SK-N-SH (cell line): ENCODE measurements around the gene ADK. TPM values are rescaled to one million over a fixed set of nuclear protein-coding genes. Genes with fewer than 3 reads are reported as not detected.

Experiments
- CTCF ChIA-PET: fragments of 300-600, 350-600 bp; formaldehyde crosslinking; extraction: SDS; loops from one replicate; lab custom pipeline; 2021; lab: Yijun Ruan, JAX
- POLR2A ChIA-PET: fragments of 350-600 bp; sonication (Branson Sonifier 250); formaldehyde crosslinking; extraction: SDS; loops from one replicate; lab custom pipeline; 2020; ENCODE audit warnings: antibody characterized with exemption, inconsistent platforms; lab: Yijun Ruan, JAX
- DNase-seq: peaks from one replicate; pipeline ENCODE4 v3.0.0; 2012
- H2AFZ ChIP-seq: fragments of 200-600 bp; sonication (generic); 2 replicates; pipeline ENCODE4 v1.8.1; 2016; ENCODE audit warnings: antibody characterized with exemption, mild to moderate bottlenecking, low read depth
- H3F3A ChIP-seq: fragments of 200-600 bp; sonication (generic); replicated peaks from 2 replicates; pipeline ENCODE3; 2016; ENCODE audit warnings: antibody characterized with exemption, mild to moderate bottlenecking; ENCODE audit not compliant: insufficient read depth
- H3K27ac ChIP-seq, 2 experiments: fragments of 200-500 bp in 1 of 2; fragments of 200-600 bp in 1 of 2; sonication (Bioruptor generic) in 1 of 2; sonication (generic), shearing (Covaris generic) in 1 of 2; 2 replicates each; pipeline versions ENCODE4 v1.5.1 to v1.6.1; 2014 to 2016; ENCODE audit warnings: low read depth in 2 of 2, inconsistent platforms in 1 of 2, low read length in 1 of 2, mild to moderate bottlenecking in 1 of 2, mixed read lengths in 1 of 2
- H3K27me3 ChIP-seq: fragments of 200-600 bp; sonication (generic), shearing (Covaris generic); 2 replicates; pipeline ENCODE4 v1.6.1; 2016; ENCODE audit warnings: mixed run types; ENCODE audit not compliant: insufficient read depth
- H3K36me3 ChIP-seq, 2 experiments: fragments of 200-500 bp in 1 of 2; fragments of 200-600 bp in 1 of 2; sonication (Bioruptor generic) in 1 of 2; sonication (generic) in 1 of 2; replicated peaks in 1 of 2; 2 replicates each; pipeline versions ENCODE3 to v1.5.1; 2014 to 2016; ENCODE audit warnings: low read length in 1 of 2, mild to moderate bottlenecking in 1 of 2; ENCODE audit not compliant: insufficient read depth in 2 of 2, control insufficient read depth in 1 of 2
- H3K4me1 ChIP-seq, 2 experiments: fragments of 200-500 bp in 1 of 2; fragments of 200-600 bp in 1 of 2; sonication (Bioruptor generic) in 1 of 2; sonication (generic), shearing (Covaris generic) in 1 of 2; 2 replicates each; pipeline versions ENCODE4 v1.5.1 to v1.6.1; 2014 to 2016; ENCODE audit warnings: low read depth in 1 of 2, low read length in 1 of 2, mixed run types in 1 of 2; ENCODE audit not compliant: insufficient read depth in 2 of 2, control insufficient read depth in 1 of 2
- H3K4me2 ChIP-seq: fragments of 200-600 bp; sonication (generic), shearing (Covaris generic); 2 replicates; pipeline ENCODE4 v1.6.1; 2017; ENCODE audit warnings: mixed run types
- H3K4me3 ChIP-seq, 2 experiments: fragments of 200-500 bp in 1 of 2; fragments of 200-600 bp in 1 of 2; sonication (Bioruptor generic) in 1 of 2; sonication (generic), shearing (Covaris generic) in 1 of 2; 2 replicates each; pipeline versions ENCODE4 v1.5.1 to v1.8.1; 2014 to 2016; ENCODE audit warnings: low read depth in 2 of 2, inconsistent platforms in 1 of 2, low read length in 1 of 2, mild to moderate bottlenecking in 1 of 2, mixed read lengths in 1 of 2, moderate library complexity in 1 of 2
- H3K79me2 ChIP-seq: fragments of 200-600 bp; sonication (generic); 2 replicates; pipeline ENCODE4 v1.8.1; 2017; ENCODE audit warnings: mild to moderate bottlenecking; ENCODE audit not compliant: insufficient read depth
- H3K9ac ChIP-seq: fragments of 200-600 bp; sonication (generic); 2 replicates; pipeline ENCODE4 v1.6.1; 2017; ENCODE audit warnings: mixed run types
- H3K9me2 ChIP-seq: fragments of 200-600 bp; sonication (generic); 2 replicates; pipeline ENCODE4 v1.6.1; 2017; ENCODE audit warnings: mixed run types
- H3K9me3 ChIP-seq: fragments of 200-600 bp; sonication (generic); 2 replicates; pipeline ENCODE4 v1.6.1; 2017; ENCODE audit warnings: mixed run types, mild to moderate bottlenecking, moderate library complexity
- H4K20me1 ChIP-seq: fragments of 200-600 bp; sonication (generic); 2 replicates; pipeline ENCODE4 v1.6.1; 2017; ENCODE audit warnings: mild to moderate bottlenecking, mixed run types; ENCODE audit not compliant: insufficient read depth
- CHD2 ChIP-seq: fragments of 150-350 bp; IDR thresholded peaks from 2 replicates; pipeline ENCODE4 v1.6.1; 2018; ENCODE audit warnings: low read length; ENCODE audit not compliant: partially characterized antibody
- CTCF ChIP-seq: fragments of 200-600 bp; sonication (generic); IDR thresholded peaks from 2 replicates; pipeline ENCODE4 v1.6.1; 2017; ENCODE audit warnings: antibody characterized with exemption, mild to moderate bottlenecking, moderate library complexity
- ELF1 ChIP-seq: IDR thresholded peaks from 2 replicates; pipeline ENCODE4 v1.4.0; 2012
- EP300 ChIP-seq, 2 experiments: IDR thresholded peaks; 2 replicates each; pipeline versions ENCODE4 v1.4.0 to v1.6.1; 2012; ENCODE audit warnings: borderline replicate concordance in 1 of 2, low read depth in 1 of 2, low read length in 1 of 2
- FOSL2 ChIP-seq: IDR thresholded peaks from 2 replicates; pipeline ENCODE4 v1.4.0; 2012; ENCODE audit warnings: low read depth, mild to moderate bottlenecking, moderate library complexity, borderline replicate concordance
- FOXJ3 ChIP-seq: sonication (generic); formaldehyde crosslinking; IDR thresholded peaks from 2 replicates; pipeline ENCODE4 v1.5.1; 2020; ENCODE audit warnings: mild to moderate bottlenecking, missing genetic modification reagents
- GATA2 ChIP-seq: sonication (generic); formaldehyde crosslinking; IDR thresholded peaks from 2 replicates; pipeline ENCODE4 v1.5.0; 2020; ENCODE audit warnings: mild to moderate bottlenecking, missing genetic modification reagents
- MAX ChIP-seq: IDR thresholded peaks from 2 replicates; pipeline ENCODE4 v1.4.0; 2012; ENCODE audit warnings: low read depth
- MEF2A ChIP-seq: IDR thresholded peaks from 2 replicates; pipeline ENCODE4 v1.4.0; 2012; ENCODE audit warnings: low read depth, borderline replicate concordance
- MXI1 ChIP-seq: IDR thresholded peaks from 2 replicates; pipeline ENCODE4 v1.6.1; 2012; ENCODE audit warnings: mild to moderate bottlenecking, low read depth, low read length, improper control_type of control experiment
- NFIC ChIP-seq: IDR thresholded peaks from 2 replicates; pipeline ENCODE4 v1.4.0; 2012; ENCODE audit warnings: borderline replicate concordance
- NRF1 ChIP-seq: IDR thresholded peaks from 2 replicates; pipeline ENCODE4 v1.6.1; 2012; ENCODE audit warnings: low read depth, mild to moderate bottlenecking, low read length
- POLR2AphosphoS5 ChIP-seq: IDR thresholded peaks from 2 replicates; pipeline ENCODE4 v1.6.1; 2012; ENCODE audit warnings: low read depth, low read length
- RAD21 ChIP-seq: IDR thresholded peaks from 2 replicates; pipeline ENCODE4 v1.6.1; 2012; ENCODE audit warnings: mild to moderate bottlenecking, low read length
- RFX5 ChIP-seq: IDR thresholded peaks from 2 replicates; pipeline ENCODE4 v1.6.1; 2012; ENCODE audit warnings: mild to moderate bottlenecking, improper control_type of control experiment, low read length
- RXRA ChIP-seq: IDR thresholded peaks from 2 replicates; pipeline ENCODE4 v1.4.0; 2012; ENCODE audit warnings: low read depth, mild to moderate bottlenecking, borderline replicate concordance
- SIN3A ChIP-seq: IDR thresholded peaks from 2 replicates; pipeline ENCODE4 v1.6.1; 2012; ENCODE audit warnings: low read depth, mild to moderate bottlenecking, low read length, moderate library complexity, borderline replicate concordance
- SMC3 ChIP-seq: IDR thresholded peaks from 2 replicates; pipeline ENCODE4 v1.6.1; 2012; ENCODE audit warnings: low read depth, low read length, improper control_type of control experiment
- USF2 ChIP-seq: fragments of 150-350 bp; IDR thresholded peaks from 2 replicates; pipeline ENCODE4 v1.6.1; 2017; ENCODE audit warnings: antibody characterized with exemption, low read length, low read depth, borderline replicate concordance
- YY1 ChIP-seq: IDR thresholded peaks from 2 replicates; pipeline ENCODE4 v1.4.0; 2012; ENCODE audit warnings: low read depth, mild to moderate bottlenecking
- WGBS: methylation state at CpG from one replicate; pipeline ENCODE4 v1.1.6; 2017; ENCODE audit warnings: low lambda C conversion rate; 5-methylcytosine and 5-hydroxymethylcytosine counted together
- polyA plus RNA-seq, 3 experiments: library from polyadenylated mRNA; depleted of rRNA; stranded (reverse); fragments of >200 nt; gene quantifications; 2 replicates each; pipeline ENCODE4 v1.2.3, GENCODE V29; 2012
- TF ChIP-seq, protein P1 (sequence below): IDR thresholded peaks from 2 replicates; pipeline ENCODE4; 2012
- TF ChIP-seq, protein P2 (sequence below): IDR thresholded peaks from 2 replicates; pipeline ENCODE4 v1.6.1; 2012; ENCODE audit warnings: mild to moderate bottlenecking, low read depth, low read length, moderate library complexity

Gene ADK
- polyA plus RNA-seq, 1 of the 3 experiments (the other 2 are of a cell fraction) = 25.1 TPM

DNA sequence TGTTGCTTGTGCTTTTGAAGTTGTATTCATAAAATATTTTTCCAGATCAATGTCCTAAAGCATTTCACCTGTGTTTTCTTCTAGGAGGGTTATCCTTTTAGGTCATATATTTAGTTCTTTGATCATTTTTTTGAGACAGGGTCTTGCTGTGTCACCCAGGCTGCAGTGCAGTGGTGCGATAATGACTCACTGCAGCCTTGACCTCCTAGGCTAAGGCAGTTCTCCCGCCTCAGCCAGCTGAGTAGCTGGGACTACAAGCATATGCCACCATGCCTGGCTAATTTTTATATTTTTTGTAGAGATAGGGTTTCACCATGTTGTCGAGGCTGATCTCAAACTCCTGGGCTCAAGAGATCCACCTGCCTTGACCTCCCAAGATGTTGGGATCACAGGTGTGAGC, 359.6 kb downstream of the ADK start:
- Histone ChIP-seq H4K20me1 (no peaks in the 10 kb centered on the region), H3K36me3 (peaks cover 0 to 22% of the 10 kb centered on the region in 2 experiments), H3K79me2 (peaks cover 5% of the 10 kb centered on the region; the same call in 1 of the 2 replicates), H3F3A (peaks cover 5% of the 10 kb centered on the region), H3K27me3 (no peaks in the 10 kb centered on the region), H3K4me3 (no peak overlapping the region), H3K9me2 (no peaks in the 10 kb centered on the region), H3K4me2 (no peak overlapping the region), H3K4me1 (no peaks in the 10 kb centered on the region), H2AFZ (no peak overlapping the region), H3K27ac (no peak overlapping the region), H3K9me3 (peaks cover 20% of the 10 kb centered on the region), H3K9ac (no peak overlapping the region)
- CTCF ChIA-PET = no interaction called here
- 93% methylated on average over 3 of the region's 3 CpGs for WGBS
- no peak for TF ChIP-seq RFX5
- TF ChIP-seq, protein P1, sequence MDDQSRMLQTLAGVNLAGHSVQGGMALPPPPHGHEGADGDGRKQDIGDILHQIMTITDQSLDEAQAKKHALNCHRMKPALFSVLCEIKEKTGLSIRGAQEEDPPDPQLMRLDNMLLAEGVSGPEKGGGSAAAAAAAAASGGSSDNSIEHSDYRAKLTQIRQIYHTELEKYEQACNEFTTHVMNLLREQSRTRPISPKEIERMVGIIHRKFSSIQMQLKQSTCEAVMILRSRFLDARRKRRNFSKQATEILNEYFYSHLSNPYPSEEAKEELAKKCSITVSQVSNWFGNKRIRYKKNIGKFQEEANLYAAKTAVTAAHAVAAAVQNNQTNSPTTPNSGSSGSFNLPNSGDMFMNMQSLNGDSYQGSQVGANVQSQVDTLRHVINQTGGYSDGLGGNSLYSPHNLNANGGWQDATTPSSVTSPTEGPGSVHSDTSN = no peak
- TF ChIP-seq CHD2 = no peak
- no peak for TF ChIP-seq FOXJ3 (CRISPR knock-in tag)
- no peak for TF ChIP-seq SMC3
- TF ChIP-seq MAX = no peak
- TF ChIP-seq YY1 = no peak
- no peak for TF ChIP-seq GATA2
- no peak for TF ChIP-seq ELF1
- TF ChIP-seq MEF2A = no peak
- TF ChIP-seq POLR2AphosphoS5 = no peak
- no peak for TF ChIP-seq RAD21
- TF ChIP-seq MXI1 = no peak
- TF ChIP-seq SIN3A = no peak
- no peak for DNase-seq
- POLR2A ChIA-PET = no interaction called here

DNA sequence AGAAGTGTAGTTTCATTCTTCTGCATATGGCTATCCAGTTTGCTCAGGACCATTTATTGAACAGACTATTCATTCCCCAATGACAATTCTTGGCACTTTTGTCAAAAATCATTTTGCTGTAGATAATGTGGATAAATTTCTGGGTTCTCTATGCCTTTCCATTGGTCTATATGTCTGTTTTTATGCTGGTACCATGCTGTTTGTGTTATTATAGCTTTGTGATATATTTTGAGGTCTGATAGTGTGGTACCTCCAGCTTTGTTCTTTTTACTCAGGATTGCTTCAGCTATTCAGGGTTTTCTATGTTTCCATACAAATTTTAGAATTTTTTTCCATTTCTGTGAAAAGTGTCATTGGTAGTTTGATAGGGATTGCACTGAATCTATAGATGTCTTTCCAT, 360.0 kb downstream of the ADK start:
- no peak overlapping the region for H3K4me3 ChIP-seq
- H3K9me2 ChIP-seq = no peaks in the 10 kb centered on the region
- POLR2A ChIA-PET = no interaction called here
- CTCF ChIA-PET = no interaction called here
- H3K9me3 ChIP-seq = peaks cover 15% of the 10 kb centered on the region
- H3K36me3 ChIP-seq = peaks cover 0 to 22% of the 10 kb centered on the region in 2 experiments
- H3K9ac ChIP-seq = no peak overlapping the region
- H4K20me1 ChIP-seq = no peaks in the 10 kb centered on the region
- peaks cover 5% of the 10 kb centered on the region; the same call in 1 of the 2 replicates for H3K79me2 ChIP-seq
- H3K4me2 ChIP-seq = no peak overlapping the region
- no peak overlapping the region for H2AFZ ChIP-seq
- no peaks in the 10 kb centered on the region for H3K4me1 ChIP-seq
- H3K27me3 ChIP-seq = no peaks in the 10 kb centered on the region
- DNase-seq = no peak
- H3K27ac ChIP-seq = no peak overlapping the region
- TF ChIP-seq FOSL2 = no peak
- no peak for TF ChIP-seq RXRA
- TF ChIP-seq POLR2AphosphoS5 = no peak
- TF ChIP-seq FOXJ3 (CRISPR knock-in tag) = no peak
- TF ChIP-seq CHD2 = no peak
- no peak for TF ChIP-seq CTCF
- TF ChIP-seq ELF1 = no peak
- TF ChIP-seq NRF1 = no peak
- TF ChIP-seq SMC3 = no peak
- TF ChIP-seq EP300 (IDR thresholded peaks at IDR 0.05; ENCODE audit: borderline replicate concordance in 1 of 2, low read depth in 1 of 2, low read length in 1 of 2) = no peak
- TF ChIP-seq NFIC = no peak
- TF ChIP-seq, protein P2, sequence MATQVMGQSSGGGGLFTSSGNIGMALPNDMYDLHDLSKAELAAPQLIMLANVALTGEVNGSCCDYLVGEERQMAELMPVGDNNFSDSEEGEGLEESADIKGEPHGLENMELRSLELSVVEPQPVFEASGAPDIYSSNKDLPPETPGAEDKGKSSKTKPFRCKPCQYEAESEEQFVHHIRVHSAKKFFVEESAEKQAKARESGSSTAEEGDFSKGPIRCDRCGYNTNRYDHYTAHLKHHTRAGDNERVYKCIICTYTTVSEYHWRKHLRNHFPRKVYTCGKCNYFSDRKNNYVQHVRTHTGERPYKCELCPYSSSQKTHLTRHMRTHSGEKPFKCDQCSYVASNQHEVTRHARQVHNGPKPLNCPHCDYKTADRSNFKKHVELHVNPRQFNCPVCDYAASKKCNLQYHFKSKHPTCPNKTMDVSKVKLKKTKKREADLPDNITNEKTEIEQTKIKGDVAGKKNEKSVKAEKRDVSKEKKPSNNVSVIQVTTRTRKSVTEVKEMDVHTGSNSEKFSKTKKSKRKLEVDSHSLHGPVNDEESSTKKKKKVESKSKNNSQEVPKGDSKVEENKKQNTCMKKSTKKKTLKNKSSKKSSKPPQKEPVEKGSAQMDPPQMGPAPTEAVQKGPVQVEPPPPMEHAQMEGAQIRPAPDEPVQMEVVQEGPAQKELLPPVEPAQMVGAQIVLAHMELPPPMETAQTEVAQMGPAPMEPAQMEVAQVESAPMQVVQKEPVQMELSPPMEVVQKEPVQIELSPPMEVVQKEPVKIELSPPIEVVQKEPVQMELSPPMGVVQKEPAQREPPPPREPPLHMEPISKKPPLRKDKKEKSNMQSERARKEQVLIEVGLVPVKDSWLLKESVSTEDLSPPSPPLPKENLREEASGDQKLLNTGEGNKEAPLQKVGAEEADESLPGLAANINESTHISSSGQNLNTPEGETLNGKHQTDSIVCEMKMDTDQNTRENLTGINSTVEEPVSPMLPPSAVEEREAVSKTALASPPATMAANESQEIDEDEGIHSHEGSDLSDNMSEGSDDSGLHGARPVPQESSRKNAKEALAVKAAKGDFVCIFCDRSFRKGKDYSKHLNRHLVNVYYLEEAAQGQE = no peak
- TF ChIP-seq MEF2A = no peak
- no peak for TF ChIP-seq USF2
- peaks cover 5% of the 10 kb centered on the region for H3F3A ChIP-seq
